Measurements from ENCODE around the gene ADCY7.

The ADCY7 gene

GRCh38 chr16:50269769-50270509 lies 3.6 kb downstream of the ADCY7 start:
- no peaks in the 10 kb centered on the region for H3K36me3 ChIP-seq (ENCODE audit: control insufficient read depth, insufficient read depth, low read length)
- H3K9me3 ChIP-seq (ENCODE audit: control insufficient read depth, low read length), result no peaks in the 10 kb centered on the region
- no peak overlapping the region for H3K9ac ChIP-seq
- H3K79me2 ChIP-seq, result no peaks in the 10 kb centered on the region
- no peak overlapping the region for H3K27ac ChIP-seq
- no peaks in the 10 kb centered on the region for H3K27me3 ChIP-seq (ENCODE audit: control insufficient read depth, insufficient read depth, low read length)
- no peak overlapping the region for H2AFZ ChIP-seq
- H3K4me3 ChIP-seq (ENCODE audit: low read depth, low read length), result no peak overlapping the region
- H3K4me1 ChIP-seq, result no peaks in the 10 kb centered on the region
- H3K4me2 ChIP-seq (ENCODE audit: low read length), result no peak overlapping the region
- TF ChIP-seq CTCF (IDR thresholded peaks at IDR 0.05), result no peak

GRCh38 chr16:50270510-50271147 lies 4.3 kb downstream of the ADCY7 start:
- Histone ChIP-seq H3K27ac (no peak overlapping the region), H3K4me3 (ENCODE audit: low read depth, low read length) (no peak overlapping the region), H3K27me3 (ENCODE audit: control insufficient read depth, insufficient read depth, low read length) (no peaks in the 10 kb centered on the region), H3K36me3 (ENCODE audit: control insufficient read depth, insufficient read depth, low read length) (no peaks in the 10 kb centered on the region), H3K9me3 (ENCODE audit: control insufficient read depth, low read length) (no peaks in the 10 kb centered on the region), H3K9ac (no peak overlapping the region), H3K4me1 (no peaks in the 10 kb centered on the region), H3K4me2 (ENCODE audit: low read length) (no peak overlapping the region), H3K79me2 (no peaks in the 10 kb centered on the region), H2AFZ (no peak overlapping the region)
- TF ChIP-seq CTCF (IDR thresholded peaks at IDR 0.05), result no peak

- no peaks in the 10 kb centered on the region for H3K79me2 ChIP-seq
- H3K4me2 ChIP-seq (ENCODE audit: low read length), result no peak overlapping the region
- H3K27ac ChIP-seq, result no peak overlapping the region
- no peak for TF ChIP-seq CTCF (IDR thresholded peaks at IDR 0.05)
- H3K36me3 ChIP-seq (ENCODE audit: control insufficient read depth, insufficient read depth, low read length), result no peaks in the 10 kb centered on the region
- H3K27me3 ChIP-seq (ENCODE audit: control insufficient read depth, insufficient read depth, low read length), result no peaks in the 10 kb centered on the region
- H3K4me1 ChIP-seq, result no peaks in the 10 kb centered on the region
- no peaks in the 10 kb centered on the region for H3K9me3 ChIP-seq (ENCODE audit: control insufficient read depth, low read length)
- no peak overlapping the region for H2AFZ ChIP-seq
- no peak overlapping the region for H3K4me3 ChIP-seq (ENCODE audit: low read depth, low read length)
- no peak overlapping the region for H3K9ac ChIP-seq
Observed at GRCh38 chr16:50271148-50272041, 5.0 kb downstream of the ADCY7 start.

GRCh38 chr16:50272111-50272571 lies 5.8 kb downstream of the ADCY7 start:
- H3K4me1 ChIP-seq, result no peaks in the 10 kb centered on the region

More at GRCh38 chr16:50272111-50272571, 5.8 kb downstream of the ADCY7 start:
- no peak overlapping the region for H3K27ac ChIP-seq
- no peak overlapping the region for H2AFZ ChIP-seq
- no peaks in the 10 kb centered on the region for H3K79me2 ChIP-seq
- H3K27me3 ChIP-seq (ENCODE audit: control insufficient read depth, insufficient read depth, low read length), result no peaks in the 10 kb centered on the region
- no peaks in the 10 kb centered on the region for H3K9me3 ChIP-seq (ENCODE audit: control insufficient read depth, low read length)
- no peak for TF ChIP-seq CTCF (IDR thresholded peaks at IDR 0.05)
- no peak overlapping the region for H3K4me2 ChIP-seq (ENCODE audit: low read length)
- no peak overlapping the region for H3K4me3 ChIP-seq (ENCODE audit: low read depth, low read length)
- no peak overlapping the region for H3K9ac ChIP-seq
- H3K36me3 ChIP-seq (ENCODE audit: control insufficient read depth, insufficient read depth, low read length), result no peaks in the 10 kb centered on the region

Data from parathyroid adenoma (tissue), 2 donors.